Measurements from ENCODE around the gene UNC93B1. TPM values are rescaled to one million over a fixed set of nuclear protein-coding genes. Genes with fewer than 3 reads are reported as not detected.

UNC93B1 gene
- total RNA-seq, 2 experiments from 2014 or later: 21.3 to 22.0 TPM

DNA sequence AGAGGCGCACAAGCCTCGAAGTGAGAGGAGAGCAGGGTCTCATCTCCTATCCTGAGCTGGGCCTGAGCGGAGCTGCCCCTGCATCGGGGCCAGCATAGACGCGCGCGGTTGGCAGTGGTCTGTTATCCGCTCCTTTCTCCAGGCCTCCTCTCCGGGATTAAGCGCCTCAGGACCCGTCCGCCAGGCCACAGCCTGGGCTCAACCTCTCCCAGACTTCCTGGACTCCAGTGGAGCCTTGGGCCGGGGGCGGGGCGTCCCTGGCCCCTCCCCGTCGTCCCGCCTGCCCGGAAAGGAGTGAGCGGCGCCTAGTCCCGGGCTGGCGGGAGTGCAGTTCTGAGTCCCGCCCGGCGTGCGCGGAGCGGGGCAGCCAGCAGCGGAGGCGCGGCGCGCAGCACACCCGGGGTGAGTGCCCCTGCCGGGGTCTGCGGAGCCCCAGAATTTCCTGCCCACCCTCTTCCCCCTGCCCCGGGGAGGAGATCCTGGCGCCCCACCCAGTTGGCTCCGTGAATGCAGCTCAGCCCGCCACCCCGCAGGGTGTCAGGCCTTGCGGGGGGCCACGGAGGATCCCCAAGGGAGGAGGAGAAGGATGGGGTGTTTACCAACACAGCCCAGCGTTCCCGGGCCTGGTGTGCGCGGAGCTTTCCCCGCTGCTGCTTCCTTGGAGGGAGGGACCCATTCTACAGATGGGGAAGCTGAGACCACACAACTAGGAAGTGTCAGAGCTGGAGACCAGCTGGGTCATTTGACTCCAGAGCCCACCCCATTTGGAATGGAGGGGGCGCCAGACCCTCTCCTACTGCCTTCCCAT lies 35.0 kb upstream of the UNC93B1 start, which contains the start of gene TCIRG1:
TSS of gene TCIRG1 (plus strand) at position 308 of the 808 bp plus-strand sequence. CDS start 2,247 bp downstream, outside the sequence.
- peaks cover 29% of the 10 kb centered on the region for H3K4me1 Mint-ChIP-seq (ENCODE audit: low read depth)
- H3K27me3 ChIP-seq (ENCODE audit: control insufficient read depth in 1 of 2, insufficient read depth in 2 of 2, low read length in 2 of 2): no peaks in the 10 kb centered on the region
- no peaks in the 10 kb centered on the region for H3K9me3 Mint-ChIP-seq
- ChIA-PET CTCF (interaction anchor here (0.9 kb wide), 1 partner anchor 171 kb away, joined by 4 read pairs; no protein-coding TSS in a partner anchor), POLR2A (interaction anchor here (0.9 to 1.7 kb wide), 3 partner anchors 9 to 34 kb away, joined by 3 to 9 read pairs (median 3); partner anchors contain the start of gene NDUFS8)
- peak within 1 kb of the TSS; percentile 96 for H3K4me3 ChIP-seq (ENCODE audit: low read length)
- H3K27ac Mint-ChIP-seq: peak within 1 kb of the TSS; percentile 92
- no peaks in the 10 kb centered on the region for H3K27me3 Mint-ChIP-seq
- TF ChIP-seq, protein P1, sequence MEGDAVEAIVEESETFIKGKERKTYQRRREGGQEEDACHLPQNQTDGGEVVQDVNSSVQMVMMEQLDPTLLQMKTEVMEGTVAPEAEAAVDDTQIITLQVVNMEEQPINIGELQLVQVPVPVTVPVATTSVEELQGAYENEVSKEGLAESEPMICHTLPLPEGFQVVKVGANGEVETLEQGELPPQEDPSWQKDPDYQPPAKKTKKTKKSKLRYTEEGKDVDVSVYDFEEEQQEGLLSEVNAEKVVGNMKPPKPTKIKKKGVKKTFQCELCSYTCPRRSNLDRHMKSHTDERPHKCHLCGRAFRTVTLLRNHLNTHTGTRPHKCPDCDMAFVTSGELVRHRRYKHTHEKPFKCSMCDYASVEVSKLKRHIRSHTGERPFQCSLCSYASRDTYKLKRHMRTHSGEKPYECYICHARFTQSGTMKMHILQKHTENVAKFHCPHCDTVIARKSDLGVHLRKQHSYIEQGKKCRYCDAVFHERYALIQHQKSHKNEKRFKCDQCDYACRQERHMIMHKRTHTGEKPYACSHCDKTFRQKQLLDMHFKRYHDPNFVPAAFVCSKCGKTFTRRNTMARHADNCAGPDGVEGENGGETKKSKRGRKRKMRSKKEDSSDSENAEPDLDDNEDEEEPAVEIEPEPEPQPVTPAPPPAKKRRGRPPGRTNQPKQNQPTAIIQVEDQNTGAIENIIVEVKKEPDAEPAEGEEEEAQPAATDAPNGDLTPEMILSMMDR (IDR thresholded peaks at IDR 0.05): no peak
- peaks cover 9% of the 10 kb centered on the region for H3K36me3 Mint-ChIP-seq (ENCODE audit: low read depth)
- peaks cover 66% of the 10 kb centered on the region for H3K4me1 ChIP-seq (ENCODE audit: insufficient read depth, low read length)
- peak within 1 kb of the TSS; percentile 77 to 82 for H3K27ac ChIP-seq (ENCODE audit: low read depth in 1 of 2, low read length in 2 of 2)
- H3K36me3 ChIP-seq (ENCODE audit: insufficient read depth, low read length): peaks cover 36% of the 10 kb centered on the region
- peak within 1 kb of the TSS; percentile 89 for H3K4me3 Mint-ChIP-seq
- DNase-seq: peak in 12 of 14 experiments; percentile 12 to 79 (median 56)
- H3K9me3 ChIP-seq (ENCODE audit: control insufficient read depth in 1 of 2, insufficient read depth in 1 of 2, low read length in 2 of 2): no peaks in the 10 kb centered on the region
- peak; percentile 55 for ATAC-seq (ENCODE audit: poor library complexity)
- intact Hi-C loops (cut with DNase I, micrococcal nuclease): loop anchor here (1.0 to 5.0 kb wide), 2 partner anchors 9 to 423 kb away; partner anchors contain the start of genes NDUFS8 (in 1 of the 2) and PPP6R3 (in 1 of the 2)

DNA sequence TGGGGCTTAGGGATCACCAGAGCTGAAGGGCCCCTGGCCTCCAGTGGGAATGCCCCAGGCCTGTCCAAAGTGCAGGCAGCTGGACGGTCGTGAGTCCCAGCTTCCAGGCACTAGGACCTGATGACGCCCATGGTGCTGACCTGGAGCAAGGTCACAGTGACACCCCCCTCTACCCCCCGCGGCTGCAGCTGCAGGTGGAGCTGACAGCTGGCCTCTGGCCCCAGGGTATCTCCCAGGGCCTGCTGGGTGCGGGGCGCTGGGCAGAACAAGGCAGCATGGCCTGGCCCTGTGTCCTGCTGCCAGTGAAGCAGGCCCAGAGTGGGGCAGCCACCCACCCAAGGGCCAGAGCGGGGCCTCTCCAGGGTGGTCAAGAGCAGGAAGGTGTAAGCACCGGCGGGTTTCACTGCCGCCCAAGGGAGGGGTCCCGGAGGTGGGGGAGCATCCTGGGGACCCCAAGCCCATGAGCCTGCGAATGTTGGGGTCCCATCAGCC lies 34.4 kb upstream of the UNC93B1 start:
- intact Hi-C loops (cut with DNase I, micrococcal nuclease): loop anchor here in 1 of 2 experiments (5.0 kb wide), 1 partner anchor 424 kb away; the partner anchor contains the start of gene PPP6R3
- TF ChIP-seq, protein P1 (IDR thresholded peaks at IDR 0.05): no peak

DNA sequence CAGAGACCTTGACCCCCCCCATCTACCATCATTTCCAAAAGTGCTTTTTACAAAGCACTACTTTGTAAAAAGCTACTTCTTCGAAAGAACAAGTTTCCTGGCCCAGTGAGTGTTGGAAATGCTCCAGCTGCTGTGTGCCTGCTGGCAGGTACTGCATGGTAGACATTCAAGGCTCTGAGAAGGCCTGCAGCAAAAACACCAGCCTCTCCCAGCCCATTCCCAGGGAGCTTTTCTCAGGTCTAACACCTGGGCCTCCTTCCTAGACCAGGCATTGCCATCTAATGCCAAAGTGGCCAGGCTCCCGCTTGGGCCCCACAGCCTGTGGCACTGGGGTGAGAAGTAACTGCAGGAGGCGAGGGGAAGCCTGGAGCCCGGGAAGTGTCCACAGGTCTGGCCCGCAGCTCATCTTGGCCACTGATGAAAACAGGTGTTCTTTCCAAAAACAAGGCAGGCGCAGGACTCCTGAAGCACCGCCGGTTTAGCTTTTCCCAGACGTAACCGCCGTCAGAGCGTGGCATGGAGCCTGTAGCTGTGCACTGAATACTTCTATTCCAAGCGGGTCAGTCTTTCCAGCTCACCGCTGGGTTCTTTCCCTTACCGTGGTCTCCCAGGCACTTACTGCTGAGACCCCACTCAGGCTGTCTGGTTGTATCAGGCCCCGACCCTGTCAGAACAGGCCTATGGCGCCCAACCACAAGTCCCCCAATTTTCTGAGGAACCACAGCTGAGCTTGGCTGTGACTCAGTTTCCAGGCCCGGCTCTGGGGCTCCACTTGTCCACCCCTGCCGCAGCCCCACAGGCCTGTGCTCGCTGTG lies 33.7 kb upstream of the UNC93B1 start:
- Histone ChIP-seq H3K4me3 (ENCODE audit: low read length) (no peak overlapping the region), H3K9me3 (ENCODE audit: control insufficient read depth in 1 of 2, insufficient read depth in 1 of 2, low read length in 2 of 2) (no peaks in the 10 kb centered on the region), H3K27me3 (ENCODE audit: control insufficient read depth in 1 of 2, insufficient read depth in 2 of 2, low read length in 2 of 2) (no peaks in the 10 kb centered on the region), H3K4me1 (ENCODE audit: insufficient read depth, low read length) (peaks cover 76% of the 10 kb centered on the region), H3K27ac (ENCODE audit: low read depth in 1 of 2, low read length in 2 of 2) (peak overlapping the region; percentile 48 to 77), H3K36me3 (ENCODE audit: insufficient read depth, low read length) (peaks cover 36% of the 10 kb centered on the region)
- H3K36me3 Mint-ChIP-seq (ENCODE audit: low read depth): peaks cover 9% of the 10 kb centered on the region
- CTCF ChIA-PET: no interaction called here
- peaks cover 29% of the 10 kb centered on the region for H3K4me1 Mint-ChIP-seq (ENCODE audit: low read depth)
- intact Hi-C loops (cut with DNase I, micrococcal nuclease): loop anchor here in 1 of 2 experiments (5.0 kb wide), 1 partner anchor 425 kb away; the partner anchor contains the start of gene PPP6R3
- H3K27me3 Mint-ChIP-seq: no peaks in the 10 kb centered on the region
- ATAC-seq (ENCODE audit: poor library complexity) (no peak), DNase-seq (peak in 1 of 14 experiments; percentile 15)
- TF ChIP-seq, protein P1 (IDR thresholded peaks at IDR 0.05): no peak
- peak overlapping the region; percentile 82 for H3K4me3 Mint-ChIP-seq
- POLR2A ChIA-PET: interaction anchor here (0.6 to 1.5 kb wide), 2 partner anchors 82 to 170 kb away, joined by 3 read pairs; no protein-coding TSS in a partner anchor
- peak overlapping the region; percentile 85 for H3K27ac Mint-ChIP-seq
- H3K9me3 Mint-ChIP-seq: no peaks in the 10 kb centered on the region

More for the DNA sequence above, 34.4 kb upstream of the UNC93B1 start:
- no peaks in the 10 kb centered on the region for H3K9me3 Mint-ChIP-seq
- Histone ChIP-seq H3K9me3 (ENCODE audit: control insufficient read depth in 1 of 2, insufficient read depth in 1 of 2, low read length in 2 of 2) (no peaks in the 10 kb centered on the region), H3K4me1 (ENCODE audit: insufficient read depth, low read length) (peaks cover 70% of the 10 kb centered on the region), H3K27ac (ENCODE audit: low read depth in 1 of 2, low read length in 2 of 2) (peak overlapping the region; percentile 77 to 82), H3K36me3 (ENCODE audit: insufficient read depth, low read length) (peaks cover 36% of the 10 kb centered on the region), H3K4me3 (ENCODE audit: low read length) (peak overlapping the region; percentile 96), H3K27me3 (ENCODE audit: control insufficient read depth in 1 of 2, insufficient read depth in 2 of 2, low read length in 2 of 2) (no peaks in the 10 kb centered on the region)
- ChIA-PET POLR2A (interaction anchor here (0.6 to 1.7 kb wide), 3 partner anchors 8 to 169 kb away, joined by 3 to 9 read pairs (median 3); partner anchors contain the start of gene NDUFS8), CTCF (interaction anchor here (0.9 kb wide), 1 partner anchor 171 kb away, joined by 4 read pairs; no protein-coding TSS in a partner anchor)
- H3K27ac Mint-ChIP-seq: no peak overlapping the region
- peaks cover 9% of the 10 kb centered on the region for H3K36me3 Mint-ChIP-seq (ENCODE audit: low read depth)
- ATAC-seq (ENCODE audit: poor library complexity) (no peak), DNase-seq (no peak)
- peak overlapping the region; percentile 89 for H3K4me3 Mint-ChIP-seq
- H3K4me1 Mint-ChIP-seq (ENCODE audit: low read depth): peaks cover 29% of the 10 kb centered on the region
- no peaks in the 10 kb centered on the region for H3K27me3 Mint-ChIP-seq
